Endodermal cell (in vitro differentiated cells): ENCODE data around the gene LIPK. TPM values are rescaled to one million over a fixed set of nuclear protein-coding genes. Genes with fewer than 3 reads are reported as not detected.

ENCODE experiments used
- DNase-seq: peaks from one replicate; pipeline ENCODE4 v3.0.0-alpha.2; 2017
- H3K27ac ChIP-seq: 2 replicates; pipeline ENCODE4 v1.5.1; 2013; ENCODE audit warnings: mild to moderate bottlenecking, low read depth, low read length, moderate library complexity
- H3K27me3 ChIP-seq: 2 replicates; pipeline ENCODE4 v1.6.1; 2013; ENCODE audit warnings: mild to moderate bottlenecking, low read length, moderate library complexity; ENCODE audit not compliant: insufficient read depth, control insufficient read depth, poor library complexity, severe bottlenecking
- H3K36me3 ChIP-seq: 2 replicates; pipeline ENCODE4 v1.7.0; 2013; ENCODE audit warnings: mild to moderate bottlenecking, low read length, moderate library complexity; ENCODE audit not compliant: control insufficient read depth, insufficient read depth
- H3K4me1 ChIP-seq: one replicate; pipeline ENCODE4 v1.7.0; 2013; ENCODE audit warnings: low read length; ENCODE audit not compliant: control insufficient read depth, insufficient read depth
- H3K4me3 ChIP-seq: 2 replicates; pipeline ENCODE4 v1.5.1; 2013; ENCODE audit warnings: mild to moderate bottlenecking, low read length, moderate library complexity
- H3K9ac ChIP-seq: 2 replicates; pipeline ENCODE4 v1.6.1; 2013; ENCODE audit warnings: mild to moderate bottlenecking, low read length, moderate library complexity; ENCODE audit not compliant: poor library complexity, severe bottlenecking; ENCODE audit errors: extremely low read depth
- H3K9me3 ChIP-seq: 2 replicates; pipeline ENCODE4 v1.6.1; 2013; ENCODE audit warnings: mild to moderate bottlenecking, low read length, moderate library complexity; ENCODE audit not compliant: control insufficient read depth
- H3K27ac Mint-ChIP-seq: 2 replicates; pipeline ENCODE4 v1.8.0; 2020; ENCODE audit warnings: mixed read lengths
- H3K27me3 Mint-ChIP-seq: 2 replicates; pipeline ENCODE4 v1.8.0; 2021; ENCODE audit warnings: mild to moderate bottlenecking, mixed read lengths; ENCODE audit not compliant: insufficient read depth
- H3K36me3 Mint-ChIP-seq: 2 replicates; pipeline ENCODE4 v1.8.0; 2020; ENCODE audit warnings: low read depth, mixed read lengths
- H3K4me1 Mint-ChIP-seq: 2 replicates; pipeline ENCODE4 v1.8.0; 2020; ENCODE audit warnings: mixed read lengths
- H3K4me3 Mint-ChIP-seq: 2 replicates; pipeline ENCODE4 v1.8.0; 2020; ENCODE audit warnings: mild to moderate bottlenecking, moderate library complexity, mixed read lengths
- H3K9me3 Mint-ChIP-seq: 2 replicates; pipeline ENCODE4 v1.8.0; 2020; ENCODE audit warnings: mild to moderate bottlenecking, mixed read lengths
- CTCF ChIP-seq: fragments of 200-600 bp; sonication (generic); conservative IDR thresholded peaks from 2 replicates; pipeline ENCODE4 v1.5.0; 2021; ENCODE audit warnings: antibody characterized with exemption, mild to moderate bottlenecking
- WGBS, 2 experiments: methylation state at CpG; one replicate each; pipeline versions ENCODE4 v1.1.5 to v1.1.7; 2013; ENCODE audit warnings: missing lambda C conversion rate in 2 of 2, mixed read lengths in 1 of 2; ENCODE audit not compliant: insufficient coverage in 1 of 2, insufficient read length in 1 of 2; 5-methylcytosine and 5-hydroxymethylcytosine counted together
- total RNA-seq, 2 donors: library from RNA; stranded (reverse); fragmentation: NEBNext Ultra II Directional in 1 of 2; extraction: Animal tissue kit (Norgen Biotek cat#: 25700) in 1 of 2; gene quantifications; 2 replicates in 1 of 2; 3 replicates in 1 of 2; pipeline ENCODE4 v1.2.1, GENCODE V29; 2021

Gene LIPK
- total RNA-seq, 2 donors from 2014 or later = not detected

GRCh38 chr10:88765816-88766215, 59.8 kb downstream of the LIPK start:
- no peak overlapping the region for H3K4me3 ChIP-seq
- peaks cover 28% of the 10 kb centered on the region for H3K27me3 ChIP-seq
- TF ChIP-seq CTCF = no peak
- no peak overlapping the region for H3K4me3 Mint-ChIP-seq
- H3K36me3 ChIP-seq = no peaks in the 10 kb centered on the region
- no peaks in the 10 kb centered on the region for H3K9me3 Mint-ChIP-seq
- no peaks in the 10 kb centered on the region for H3K9me3 ChIP-seq
- H3K36me3 Mint-ChIP-seq = no peaks in the 10 kb centered on the region
- no peak for DNase-seq
- H3K4me1 Mint-ChIP-seq = peaks cover 8% of the 10 kb centered on the region
- H3K27ac ChIP-seq = no peak overlapping the region
- H3K9ac ChIP-seq = no peak overlapping the region
- no CpG with 5 or more reads among the region's 1 CpG for WGBS, 2 experiments
- H3K27ac Mint-ChIP-seq = no peak overlapping the region
- H3K4me1 ChIP-seq = peaks cover 4% of the 10 kb centered on the region
- no peaks in the 10 kb centered on the region for H3K27me3 Mint-ChIP-seq

- 92 to 100% methylated on average over 1 of the region's 1 CpG for WGBS, 2 experiments
- Mint-ChIP-seq H3K4me3 (no peak overlapping the region), H3K4me1 (no peaks in the 10 kb centered on the region), H3K27ac (no peak overlapping the region), H3K9me3 (peaks cover 5% of the 10 kb centered on the region), H3K27me3 (peaks cover 6% of the 10 kb centered on the region), H3K36me3 (no peaks in the 10 kb centered on the region)
- peaks cover 7% of the 10 kb centered on the region for H3K9me3 ChIP-seq
- DNase-seq = no peak
- no peaks in the 10 kb centered on the region for H3K36me3 ChIP-seq
- peaks cover 16% of the 10 kb centered on the region for H3K27me3 ChIP-seq
- no peak overlapping the region for H3K4me3 ChIP-seq
- no peak overlapping the region for H3K27ac ChIP-seq
- TF ChIP-seq CTCF = no peak
- H3K9ac ChIP-seq = no peak overlapping the region
- H3K4me1 ChIP-seq = no peaks in the 10 kb centered on the region
Measured at GRCh38 chr10:88769384-88769783, 63.3 kb downstream of the LIPK start.

GRCh38 chr10:88781206-88781605, 75.2 kb downstream of the LIPK start:
- no peaks in the 10 kb centered on the region for H3K9me3 ChIP-seq
- no peak for DNase-seq
- TF ChIP-seq CTCF = no peak
- H3K27ac ChIP-seq = no peak overlapping the region
- no peaks in the 10 kb centered on the region for H3K4me1 Mint-ChIP-seq
- 82 to 94% methylated on average over 2 of the region's 2 CpGs for WGBS, 2 experiments
- no peak overlapping the region for H3K4me3 Mint-ChIP-seq
- no peak overlapping the region for H3K27ac Mint-ChIP-seq
- H3K9me3 Mint-ChIP-seq = no peaks in the 10 kb centered on the region
- H3K4me3 ChIP-seq = no peak overlapping the region
- no peaks in the 10 kb centered on the region for H3K27me3 ChIP-seq
- H3K9ac ChIP-seq = no peak overlapping the region
- no peaks in the 10 kb centered on the region for H3K36me3 Mint-ChIP-seq
- no peaks in the 10 kb centered on the region for H3K4me1 ChIP-seq
- H3K36me3 ChIP-seq = no peaks in the 10 kb centered on the region
- H3K27me3 Mint-ChIP-seq = peaks cover 2% of the 10 kb centered on the region
